ENCODE results near the gene ZNF536. TPM values are rescaled to one million over a fixed set of nuclear protein-coding genes. Genes with fewer than 3 reads are reported as not detected.

ZNF536 gene
- total and polyA plus RNA-seq, 10 of the 15 experiments (the other 5 are each of a cell fraction or from before 2014, with no cell fraction given) = not detected

GRCh38 chr19:30492586-30493270, 120.5 kb downstream of the ZNF536 start:
- TF ChIP-seq E2F8 (IDR thresholded peaks at IDR 0.05; ENCODE audit: low read depth, partially characterized antibody) (no peak), RB1 (IDR thresholded peaks at IDR 0.05; ENCODE audit: borderline replicate concordance) (no peak), EP300 (IDR thresholded peaks at IDR 0.05; ENCODE audit: borderline replicate concordance in 1 of 2, control insufficient read depth in 1 of 2, low read depth in 2 of 2, low read length in 2 of 2) (no peak)
- Histone ChIP-seq H3K27ac (ENCODE audit: control insufficient read depth, insufficient read depth) (no peak overlapping the region), H4K20me1 (ENCODE audit: control insufficient read depth, insufficient read depth) (no peaks in the 10 kb centered on the region), H2AFZ (ENCODE audit: control insufficient read depth, low read depth, low read length) (no peak overlapping the region), H3K4me2 (ENCODE audit: control insufficient read depth, insufficient read depth) (no peak overlapping the region), H3K36me3 (ENCODE audit: control insufficient read depth in 2 of 2, insufficient read depth in 2 of 2, low read length in 1 of 2) (no peaks in the 10 kb centered on the region), H3K4me3 (no peak overlapping the region), H3K4me1 (ENCODE audit: control insufficient read depth, insufficient read depth, low read length) (no peaks in the 10 kb centered on the region), H3K9ac (ENCODE audit: control insufficient read depth, insufficient read depth, low read length) (no peak overlapping the region), H3K79me2 (ENCODE audit: control insufficient read depth, insufficient read depth, low read length) (no peaks in the 10 kb centered on the region), H3K27me3 (replicated peaks in 1 of 2; ENCODE audit: control insufficient read depth in 2 of 2, insufficient read depth in 2 of 2, low read length in 1 of 2) (no peaks in the 10 kb centered on the region), H3K9me3 (replicated peaks; ENCODE audit: control insufficient read depth, insufficient read depth, low read length) (no peaks in the 10 kb centered on the region)
- ChIA-PET SMC1A (ENCODE audit: uncharacterized antibody, unreplicated experiment) (no interaction called here), RAD21 (ENCODE audit: unreplicated experiment) (no interaction called here), POLR2A (no interaction called here), CTCF (no interaction called here)
- intact Hi-C loops (cut with micrococcal nuclease; ENCODE audit: unreplicated experiment) = no loop called here
- no peak for ATAC-seq
- in situ Hi-C loops (cut with MboI) = no loop called here
- no peak for FAIRE-seq
- DNase-seq (ENCODE audit: low read depth, low spot score) = no peak
- no TSS peak for BruUV-seq (replicated peaks)
- 25% methylated on average over 11 of the region's 11 CpGs for WGBS (ENCODE audit: insufficient coverage, insufficient replicate concordance, low lambda C conversion rate, missing lambda C conversion rate)

GRCh38 chr19:30497034-30497433, 124.8 kb downstream of the ZNF536 start:
- Histone ChIP-seq H3K4me2 (ENCODE audit: control insufficient read depth, insufficient read depth) (no peak overlapping the region), H3K79me2 (ENCODE audit: control insufficient read depth, insufficient read depth, low read length) (no peaks in the 10 kb centered on the region), H3K27me3 (replicated peaks in 1 of 2; ENCODE audit: control insufficient read depth in 2 of 2, insufficient read depth in 2 of 2, low read length in 1 of 2) (no peaks in the 10 kb centered on the region), H3K9me3 (replicated peaks; ENCODE audit: control insufficient read depth, insufficient read depth, low read length) (no peaks in the 10 kb centered on the region), H3K36me3 (ENCODE audit: control insufficient read depth in 2 of 2, insufficient read depth in 2 of 2, low read length in 1 of 2) (no peaks in the 10 kb centered on the region), H3K4me1 (ENCODE audit: control insufficient read depth, insufficient read depth, low read length) (no peaks in the 10 kb centered on the region), H3K27ac (ENCODE audit: control insufficient read depth, insufficient read depth) (no peak overlapping the region), H3K4me3 (no peak overlapping the region), H4K20me1 (ENCODE audit: control insufficient read depth, insufficient read depth) (no peaks in the 10 kb centered on the region), H2AFZ (ENCODE audit: control insufficient read depth, low read depth, low read length) (no peak overlapping the region), H3K9ac (ENCODE audit: control insufficient read depth, insufficient read depth, low read length) (no peak overlapping the region)
- BruUV-seq (replicated peaks) = no TSS peak
- 39% methylated on average over 8 of the region's 8 CpGs for WGBS (ENCODE audit: insufficient coverage, insufficient replicate concordance, low lambda C conversion rate, missing lambda C conversion rate)
- DNase-seq (ENCODE audit: low read depth, low spot score) = no peak
- intact Hi-C loops (cut with micrococcal nuclease; ENCODE audit: unreplicated experiment) (no loop called here), in situ Hi-C loops (cut with MboI) (no loop called here)
- ChIA-PET SMC1A (ENCODE audit: uncharacterized antibody, unreplicated experiment) (no interaction called here), CTCF (no interaction called here), POLR2A (no interaction called here), RAD21 (ENCODE audit: unreplicated experiment) (no interaction called here)
- FAIRE-seq = no peak
- ATAC-seq = no peak
- no peak for TF ChIP-seq SP1 (IDR thresholded peaks at IDR 0.05; ENCODE audit: low read depth, low read length)
- no peak for TF ChIP-seq RAD51 (IDR thresholded peaks at IDR 0.05)
- TF ChIP-seq BCL11A (IDR thresholded peaks at IDR 0.05; ENCODE audit: low read depth, low read length) = no peak
- TF ChIP-seq ASH2L (IDR thresholded peaks at IDR 0.05; ENCODE audit: borderline replicate concordance, low read depth) = no peak
- TF ChIP-seq NKRF (conservative IDR thresholded peaks at IDR 0.05) = no peak
- TF ChIP-seq PML (IDR thresholded peaks at IDR 0.05; ENCODE audit: low read length) = no peak
- no peak for TF ChIP-seq STAT1 (conservative IDR thresholded peaks at IDR 0.05)
